ENCODE results near the gene LIFR.

DNA sequence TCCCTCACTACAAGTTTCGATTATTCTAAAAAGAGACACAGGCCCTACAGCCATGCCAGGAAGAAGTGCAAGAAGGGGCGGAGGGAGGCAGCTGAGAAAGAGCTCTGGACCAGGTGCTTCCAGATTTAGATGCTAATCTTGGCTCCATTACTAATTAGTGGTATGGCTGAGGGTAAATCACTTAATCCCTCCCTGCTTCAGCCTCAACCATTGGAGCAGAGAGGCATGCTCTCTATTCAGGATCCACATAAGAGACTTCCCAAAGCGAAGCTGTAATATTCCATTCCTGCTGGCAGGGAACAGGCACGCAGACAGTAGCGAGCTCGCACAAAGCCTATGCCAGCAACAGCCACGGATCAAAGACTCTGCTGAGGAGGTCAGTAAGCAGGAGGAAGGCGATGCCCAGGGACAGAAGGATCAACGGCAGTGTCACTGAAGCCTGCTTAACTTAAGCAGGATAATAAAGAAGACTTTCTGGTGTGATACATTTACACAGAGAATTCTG, 24.2 kb downstream of the LIFR start:
- TF ChIP-seq CTCF (IDR thresholded peaks at IDR 0.05), result no peak
- TF ChIP-seq POLR2A (IDR thresholded peaks at IDR 0.05), result no peak
